Pons (tissue), 1 donor: ENCODE data around the gene MYMK.

Source experiments
- DNase-seq: peaks from one replicate; pipeline ENCODE4 v3.0.0-alpha.2; 2016; ENCODE audit warnings: low spot score

The MYMK gene

DNA sequence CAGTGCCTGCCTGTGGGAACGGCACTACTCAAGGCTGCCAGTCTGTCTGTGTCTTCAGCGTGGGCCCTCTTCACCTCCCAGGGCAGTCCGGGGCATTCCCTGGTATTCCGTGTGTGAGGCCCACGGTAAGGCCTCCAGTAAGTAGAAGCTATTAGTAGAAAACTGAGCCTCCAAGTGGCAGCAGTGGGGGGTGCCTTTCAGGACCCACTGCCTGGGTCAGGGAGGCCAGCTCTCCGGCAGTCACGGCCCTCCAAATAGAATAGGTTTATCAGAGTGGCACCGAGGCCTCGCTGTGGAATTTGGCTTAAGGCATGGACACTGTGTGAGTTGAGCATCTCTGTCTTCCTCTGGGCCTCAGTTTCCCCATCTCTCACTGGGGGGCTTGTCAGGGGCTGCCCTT lies 32.8 kb upstream of the MYMK start:
- DNase-seq: no peak

GRCh38 chr9:133556354-133556753 lies 31.6 kb upstream of the MYMK start:
- DNase-seq: no peak

GRCh38 chr9:133554729-133555128 lies 30.0 kb upstream of the MYMK start:
- no peak for DNase-seq

DNA sequence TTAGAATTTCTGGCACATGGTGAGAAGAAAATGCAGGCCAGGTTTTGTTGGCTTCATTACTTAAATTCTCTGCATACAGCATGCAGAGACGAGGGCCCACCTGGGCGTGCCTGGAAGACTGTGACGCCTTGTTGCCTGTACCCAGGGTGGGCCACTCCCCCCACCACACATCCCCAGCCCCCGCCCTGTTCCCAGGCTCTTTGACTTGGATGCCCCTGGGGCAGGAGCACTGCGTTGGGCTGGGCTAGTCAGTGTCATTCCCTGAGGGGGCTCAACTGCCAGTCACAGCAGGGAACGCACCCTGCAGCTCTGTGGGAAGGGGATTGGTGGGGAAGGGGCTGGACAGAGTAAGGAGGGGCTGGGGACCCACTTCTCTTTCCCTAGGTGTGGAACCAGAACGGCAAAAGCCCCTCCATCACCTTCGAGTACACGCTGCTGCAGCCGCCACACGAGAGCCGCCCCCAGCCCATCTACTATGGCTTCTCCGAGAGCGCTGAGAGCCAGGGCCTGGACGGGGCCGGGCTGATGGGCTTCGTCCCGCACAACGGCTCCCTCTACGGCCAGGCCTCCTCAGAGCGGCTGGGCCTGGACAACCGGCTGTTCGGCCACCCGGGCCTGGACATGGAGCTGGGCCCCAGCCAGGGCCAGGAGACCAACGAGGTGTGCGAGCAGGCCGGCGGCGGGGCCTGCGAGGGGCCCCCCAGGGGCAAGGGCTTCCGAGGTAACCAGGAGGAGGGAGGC lies 29.4 kb upstream of the MYMK start:
- DNase-seq: no peak

- no peak for DNase-seq
Observed at GRCh38 chr9:133553123-133553522, 28.4 kb upstream of the MYMK start.

DNA sequence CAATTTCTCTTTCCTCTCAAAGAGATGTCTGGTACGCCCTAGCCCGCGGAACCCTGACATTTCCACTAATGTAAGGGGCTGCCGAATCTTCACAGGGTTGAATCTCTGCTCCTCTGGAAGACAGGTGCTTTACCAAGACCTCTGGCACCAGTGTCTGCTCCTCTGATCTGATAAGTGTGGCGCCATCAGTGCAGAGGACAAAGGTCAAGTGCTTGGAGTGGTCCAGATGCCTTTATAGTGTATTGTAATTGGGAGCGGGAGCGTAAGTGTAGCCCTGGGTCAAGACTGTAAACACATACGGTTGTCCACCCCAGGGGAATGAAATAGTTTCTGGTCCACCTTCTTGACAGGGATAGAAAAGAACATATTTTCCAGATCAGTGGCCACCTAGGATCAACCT lies 27.5 kb upstream of the MYMK start:
- no peak for DNase-seq

DNA sequence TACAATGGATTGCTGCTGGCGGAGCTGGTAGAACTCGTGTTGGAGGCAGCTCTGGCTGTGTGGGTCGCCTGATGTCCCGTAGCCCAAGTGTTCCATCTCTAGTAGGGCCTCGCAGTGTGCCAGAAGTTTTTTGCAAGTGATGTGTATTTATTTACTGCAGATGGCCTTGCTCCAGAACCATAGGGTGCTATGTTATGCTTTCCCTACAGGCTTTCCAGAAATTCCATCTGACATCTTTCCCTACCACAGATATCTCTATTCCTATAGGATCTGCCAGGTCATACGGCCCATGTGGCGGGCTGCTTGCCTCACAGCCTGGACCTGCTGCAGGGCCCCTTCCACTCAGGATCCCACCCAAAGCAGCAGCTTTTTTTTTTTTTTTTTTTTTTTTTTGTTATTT lies 26.7 kb upstream of the MYMK start:
- DNase-seq: no peak

- no peak for DNase-seq
Observed at GRCh38 chr9:133547116-133547515, 22.4 kb upstream of the MYMK start.

GRCh38 chr9:133546287-133546680 lies 21.5 kb upstream of the MYMK start:
- no peak for DNase-seq

DNA sequence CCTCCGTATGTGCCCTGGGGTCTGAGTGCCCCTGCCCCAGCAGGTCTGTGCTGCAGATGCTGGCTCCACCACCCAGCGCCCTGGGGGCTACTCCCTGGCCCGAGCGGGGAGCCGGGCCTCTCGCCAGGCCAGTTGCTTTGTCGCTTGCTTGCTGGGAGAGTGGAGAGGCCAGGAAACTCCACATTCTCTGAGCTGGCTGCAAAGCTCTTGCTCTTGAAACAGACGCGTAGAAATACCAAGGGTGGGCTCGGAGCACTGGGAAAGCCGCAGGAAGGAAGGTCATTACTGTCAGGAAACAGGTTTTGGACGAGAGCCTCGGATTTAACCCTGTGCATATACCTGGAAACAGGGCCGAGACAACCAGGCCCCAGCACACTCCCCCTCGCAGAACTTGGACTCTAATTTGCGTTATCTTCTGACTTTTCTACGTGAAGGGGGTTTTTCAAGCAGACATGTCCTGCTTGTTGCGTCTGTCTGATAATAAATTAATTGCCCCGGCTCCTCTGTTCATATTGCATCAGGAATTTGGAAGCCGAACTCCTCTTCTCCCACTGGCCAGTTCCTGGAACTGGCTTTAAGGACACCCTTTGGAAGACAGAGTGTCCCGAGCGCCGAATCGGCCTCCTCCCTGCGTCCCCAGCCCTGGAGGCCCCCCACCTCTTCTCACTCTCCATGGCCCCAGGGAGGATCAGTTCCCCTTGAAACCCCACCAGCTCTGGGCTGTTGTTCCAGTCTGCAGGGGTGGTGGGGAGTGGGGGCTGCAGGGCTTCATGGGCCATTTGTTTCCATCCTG lies 20.9 kb upstream of the MYMK start:
- DNase-seq: no peak

DNA sequence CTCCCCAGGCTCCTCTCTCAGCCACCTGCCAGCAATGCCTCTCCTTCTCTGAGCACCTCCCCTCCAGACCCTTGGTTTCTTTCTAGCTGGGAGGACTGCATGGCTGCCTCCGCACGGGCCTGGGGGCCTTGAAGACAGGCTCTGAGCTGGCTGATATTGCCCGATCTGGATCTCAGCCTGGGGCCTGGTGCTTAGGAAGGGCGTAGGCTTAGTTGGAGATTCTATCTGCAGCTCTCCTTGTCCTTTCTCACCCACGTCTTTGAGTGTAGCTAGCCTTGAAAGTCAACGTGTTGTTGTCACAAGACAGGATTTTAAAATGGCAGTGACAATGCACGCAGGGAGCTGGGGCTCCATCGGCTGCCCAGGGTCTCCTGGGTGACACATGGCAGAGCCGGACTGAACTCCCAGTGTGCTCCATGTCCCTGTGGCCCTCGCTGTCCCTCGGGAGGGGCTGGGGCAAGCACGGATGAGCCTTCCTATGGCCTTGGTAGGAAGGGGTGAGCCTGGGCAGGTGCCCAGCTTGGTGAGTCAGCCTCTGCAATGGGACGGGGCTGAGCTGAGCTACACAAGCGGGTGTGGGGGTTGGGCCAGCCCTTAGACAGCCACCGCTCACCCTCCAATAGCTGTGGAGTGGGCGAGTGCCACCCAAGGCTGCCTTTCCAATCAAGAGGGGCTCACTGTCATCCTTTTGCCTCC lies 19.2 kb upstream of the MYMK start:
- DNase-seq: no peak

DNA sequence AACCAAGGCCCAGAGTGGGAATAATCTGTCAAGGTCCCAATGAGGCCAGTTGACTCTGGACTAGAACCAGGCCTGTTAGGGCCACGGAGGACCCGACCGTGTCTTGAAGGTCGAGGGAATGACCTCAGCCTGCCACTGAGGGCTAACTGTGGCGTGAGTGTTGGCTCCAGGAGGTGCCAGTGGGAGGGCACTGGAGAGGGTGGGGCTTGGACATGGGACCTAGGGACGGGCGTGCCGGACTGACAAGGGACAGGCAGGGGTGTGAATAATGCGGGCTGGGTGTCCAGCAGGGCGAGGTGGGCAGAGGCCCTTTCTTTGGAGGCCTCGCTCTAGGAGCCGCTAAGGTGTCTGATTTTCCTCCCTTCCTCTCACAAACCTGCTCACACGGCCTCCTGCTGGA lies 17.2 kb upstream of the MYMK start:
- no peak for DNase-seq

DNA sequence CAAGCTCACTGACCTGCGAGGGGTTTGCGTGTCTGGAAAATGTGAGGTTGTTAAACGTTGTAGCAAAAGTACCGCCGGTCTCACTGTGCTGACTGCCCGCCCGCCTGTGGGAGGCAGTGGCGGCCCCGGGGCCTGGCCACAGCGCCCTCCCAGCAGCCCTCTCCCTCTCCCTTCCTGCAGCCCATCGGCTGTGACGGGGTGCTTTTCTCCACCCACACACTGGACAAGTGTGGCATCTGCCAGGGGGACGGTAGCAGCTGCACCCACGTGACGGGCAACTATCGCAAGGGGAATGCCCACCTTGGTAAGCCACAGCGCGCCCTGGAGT lies 15.9 kb upstream of the MYMK start:
- DNase-seq: no peak

DNA sequence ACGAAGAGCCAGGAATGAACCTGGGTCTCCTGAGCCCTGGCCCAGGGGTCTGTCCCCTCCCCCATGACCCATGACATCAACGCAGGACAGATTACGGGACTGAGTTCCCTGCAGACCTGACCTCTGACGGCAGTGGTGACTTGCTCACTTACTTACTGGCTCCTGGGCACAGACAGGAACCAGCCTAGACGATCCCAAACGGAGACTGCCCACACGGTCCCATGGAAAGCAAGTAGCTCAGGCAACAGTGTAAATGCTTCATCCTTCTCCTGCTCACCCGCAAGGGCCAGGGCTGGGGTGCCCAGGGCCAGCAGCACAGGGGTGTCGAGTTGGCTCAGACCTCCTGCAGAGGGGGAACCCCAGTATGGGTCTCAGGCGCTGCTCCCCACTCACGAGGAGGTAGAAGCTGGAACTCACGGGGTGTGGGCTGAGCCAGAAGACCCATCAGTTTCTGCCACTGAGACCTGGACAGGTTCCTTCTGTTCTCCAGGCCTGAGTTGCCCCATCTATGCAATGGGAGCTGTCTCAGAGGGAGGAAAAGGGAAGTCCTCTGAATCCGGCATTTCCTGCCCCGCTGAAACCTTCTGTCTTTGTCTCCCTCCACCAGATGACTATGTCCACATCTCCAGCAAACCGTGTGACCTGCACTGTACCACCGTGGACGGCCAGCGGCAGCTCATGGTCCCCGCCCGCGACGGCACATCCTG lies 15.4 kb upstream of the MYMK start:
- DNase-seq: no peak

DNA sequence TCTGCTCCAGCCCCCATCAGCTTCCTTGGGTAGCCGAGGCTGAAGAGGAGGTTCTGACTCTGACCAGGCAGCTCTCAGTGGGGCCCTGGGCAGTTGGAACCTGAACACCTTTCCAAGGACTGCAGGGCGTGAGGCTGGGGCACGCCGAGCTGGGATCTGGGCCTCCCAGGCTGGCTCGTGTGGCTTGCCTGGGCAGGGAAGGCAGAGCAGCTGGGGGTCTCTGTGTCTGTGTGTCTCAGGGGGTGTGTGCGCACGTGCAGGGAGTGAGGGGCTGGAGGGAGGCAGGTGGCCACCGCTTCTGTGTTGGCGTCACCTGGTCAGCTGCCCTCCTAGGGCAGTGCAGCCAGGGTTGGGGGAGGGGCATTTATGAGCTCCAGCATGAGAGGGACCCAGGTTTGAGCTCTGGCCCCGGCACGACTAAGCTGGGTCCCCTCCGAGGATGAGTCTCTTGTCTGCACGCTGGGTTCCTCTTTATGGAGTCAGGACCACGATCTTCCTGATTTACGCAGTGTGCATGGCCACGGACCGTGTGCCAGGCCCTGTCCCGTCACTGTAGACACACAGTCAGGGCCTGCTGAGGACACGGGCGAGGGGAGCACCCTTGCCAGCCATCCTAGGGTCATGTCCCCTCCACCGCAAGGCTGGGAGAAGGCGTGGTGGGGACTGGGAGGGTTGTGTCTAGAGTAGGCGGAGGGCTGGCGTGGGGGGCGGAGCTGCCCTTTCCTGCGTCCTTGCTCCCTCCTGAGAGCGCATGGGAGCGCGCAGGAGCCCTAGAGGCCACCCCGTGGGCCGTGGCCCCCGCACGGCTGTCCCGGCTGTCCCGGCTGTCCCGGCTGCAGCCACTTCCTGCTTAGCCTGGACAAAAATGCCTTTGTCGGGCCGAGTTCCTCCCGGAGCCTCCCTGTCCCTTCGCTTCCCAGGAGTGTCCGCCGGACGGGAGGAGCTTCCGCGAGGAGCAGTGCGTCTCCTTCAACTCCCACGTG lies 14.4 kb upstream of the MYMK start:
- DNase-seq: no peak

GRCh38 chr9:133538176-133538575 lies 13.4 kb upstream of the MYMK start:
- no peak for DNase-seq

DNA sequence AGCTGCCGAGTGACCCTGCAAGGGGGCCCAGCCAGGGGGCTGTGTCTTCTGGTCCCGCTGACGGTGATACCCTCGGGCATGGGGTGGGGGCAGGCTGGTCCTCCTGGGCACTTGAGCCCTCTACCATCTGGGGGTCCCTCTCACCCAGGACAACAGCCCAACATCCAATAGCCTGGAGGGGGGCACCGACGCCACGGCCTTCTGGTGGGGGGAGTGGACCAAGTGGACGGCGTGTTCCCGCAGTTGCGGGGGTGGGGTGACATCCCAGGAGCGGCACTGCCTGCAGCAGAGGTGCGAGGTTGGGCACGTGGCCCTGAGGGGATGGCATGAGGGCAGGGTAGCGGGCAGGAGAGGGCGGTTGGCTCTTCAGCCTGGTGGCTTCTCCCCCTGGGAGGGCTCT lies 12.5 kb upstream of the MYMK start:
- no peak for DNase-seq

- no peak for DNase-seq
Observed at GRCh38 chr9:133536536-133536935, 11.8 kb upstream of the MYMK start.

DNA sequence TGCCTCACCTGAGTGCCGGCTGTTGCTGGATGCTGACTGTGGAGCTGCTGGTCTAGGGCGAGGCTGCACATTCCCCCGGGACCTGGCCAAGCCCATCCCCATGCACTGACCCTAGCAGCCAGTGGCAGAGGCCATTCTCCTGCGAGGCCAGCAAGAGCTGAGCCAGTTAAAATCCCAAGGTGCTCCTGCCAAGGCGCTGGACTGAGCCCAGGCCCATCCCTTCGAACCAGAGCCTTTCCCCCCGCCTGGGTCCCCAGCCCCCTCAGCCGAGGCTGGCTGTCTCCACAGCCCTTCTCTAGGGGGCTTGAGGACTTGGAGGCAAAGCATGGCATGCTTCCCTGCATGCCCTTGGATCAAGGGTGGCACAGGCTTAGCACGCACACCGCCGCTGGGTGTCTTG lies 11.3 kb upstream of the MYMK start:
- no peak for DNase-seq

DNA sequence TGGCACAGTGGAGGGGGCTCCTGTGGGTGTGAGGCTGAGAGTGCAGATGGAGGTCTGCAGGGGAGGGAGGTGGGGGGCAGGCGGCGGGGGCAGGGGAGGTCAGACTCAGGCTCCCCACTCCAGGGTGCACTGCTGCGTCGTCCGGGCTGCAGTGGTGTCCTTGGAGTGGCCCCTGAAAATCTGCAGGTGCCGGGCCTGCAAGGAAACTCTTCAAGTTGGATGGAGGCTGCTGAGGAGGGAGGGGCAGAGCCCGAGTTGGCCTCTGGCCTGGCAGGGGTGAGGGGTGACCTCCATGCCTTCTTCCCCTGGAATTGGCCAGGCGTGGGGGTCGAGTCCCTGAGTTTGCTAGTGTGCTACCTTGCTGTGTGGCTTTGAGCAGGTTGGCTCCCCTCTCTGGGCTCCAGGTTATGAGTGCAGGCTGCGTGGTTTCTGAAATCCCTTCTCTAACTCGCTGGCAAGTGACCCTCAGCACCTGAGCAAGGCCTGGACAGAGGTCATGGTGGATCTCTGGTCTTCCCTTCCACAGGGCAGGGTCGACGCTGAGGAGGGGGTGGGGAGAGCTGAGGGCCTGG lies 10.6 kb upstream of the MYMK start:
- DNase-seq: no peak
